Measurements from ENCODE around the gene SELENOK. TPM values are rescaled to one million over a fixed set of nuclear protein-coding genes. Genes with fewer than 3 reads are reported as not detected.

The SELENOK gene
- total RNA-seq, 5 donors from 2014 or later (not counting 1 experiment from before 2014, with no cell fraction given), result 32.8 to 91.8 (median 44.4) TPM

- H3K4me1 ChIP-seq (ENCODE audit: control insufficient read depth in 1 of 2, extremely low read depth in 1 of 2, insufficient read depth in 2 of 2, low read length in 2 of 2), result no peaks in the 10 kb centered on the region
- CTCF ChIA-PET, result no interaction called here
- Mint-ChIP-seq H3K4me1 (no peaks in the 10 kb centered on the region), H3K9me3 (peaks cover 0 to 3% (median 2%) of the 10 kb centered on the region in 3 donors), H3K4me3 (no peak overlapping the region), H3K27ac (no peak overlapping the region), H3K27me3 (peaks cover 32 to 34% of the 10 kb centered on the region in 2 donors), H3K36me3 (no peaks in the 10 kb centered on the region)
- ATAC-seq (replicated peaks in 1 of 4) (no peak), DNase-seq (no peak)
- POLR2A ChIA-PET, result no interaction called here
- no CpG with 5 or more reads among the region's 5 CpGs for WGBS (ENCODE audit: insufficient coverage)
- H3K4me3 ChIP-seq (ENCODE audit: control insufficient read depth in 1 of 2, extremely low read depth in 1 of 2, low read length in 1 of 2), result no peak overlapping the region
- H3K36me3 ChIP-seq (ENCODE audit: control insufficient read depth in 2 of 2, extremely low read depth in 1 of 2, insufficient read depth in 1 of 2, low read length in 1 of 2), result no peaks in the 10 kb centered on the region
- no peak overlapping the region for H3K27ac ChIP-seq (ENCODE audit: low read length)
- H3K9me3 ChIP-seq, result no peaks in the 10 kb centered on the region
- H3K27me3 ChIP-seq (replicated peaks in 1 of 2; ENCODE audit: control insufficient read depth in 2 of 2, extremely low read depth in 1 of 2, insufficient read depth in 2 of 2, low read length in 1 of 2), result peaks cover 2 to 6% of the 10 kb centered on the region in 2 experiments
Measured at GRCh38 chr3:53902711-53903110, 11.1 kb upstream of the SELENOK start.

- ChIA-PET CTCF (interaction anchor here in 1 of 2 donors (0.5 kb wide), 1 partner anchor 564 kb away, joined by 3 read pairs; no protein-coding TSS in a partner anchor), POLR2A (no interaction called here)
- 44% methylated on average over 1 of the region's 1 CpG for WGBS (ENCODE audit: insufficient coverage)
- ATAC-seq (replicated peaks in 1 of 4) (no peak), DNase-seq (no peak)
- no peak overlapping the region for H3K4me3 Mint-ChIP-seq
- H3K36me3 Mint-ChIP-seq, result no peaks in the 10 kb centered on the region
- no peaks in the 10 kb centered on the region for H3K4me1 Mint-ChIP-seq
- H3K9me3 ChIP-seq, result no peaks in the 10 kb centered on the region
- no peak overlapping the region for H3K4me3 ChIP-seq (ENCODE audit: control insufficient read depth in 1 of 2, extremely low read depth in 1 of 2, low read length in 1 of 2)
- H3K36me3 ChIP-seq (ENCODE audit: control insufficient read depth in 2 of 2, extremely low read depth in 1 of 2, insufficient read depth in 1 of 2, low read length in 1 of 2), result no peaks in the 10 kb centered on the region
- H3K27ac ChIP-seq (ENCODE audit: low read length), result no peak overlapping the region
- H3K27me3 Mint-ChIP-seq, result peaks cover 34 to 39% of the 10 kb centered on the region in 2 donors
- peaks cover 0 to 3% (median 2%) of the 10 kb centered on the region in 3 donors for H3K9me3 Mint-ChIP-seq
- no peaks in the 10 kb centered on the region for H3K4me1 ChIP-seq (ENCODE audit: control insufficient read depth in 1 of 2, extremely low read depth in 1 of 2, insufficient read depth in 2 of 2, low read length in 2 of 2)
- peaks cover 2 to 8% of the 10 kb centered on the region in 2 experiments for H3K27me3 ChIP-seq (replicated peaks in 1 of 2; ENCODE audit: control insufficient read depth in 2 of 2, extremely low read depth in 1 of 2, insufficient read depth in 2 of 2, low read length in 1 of 2)
- no peak overlapping the region for H3K27ac Mint-ChIP-seq
Measured at GRCh38 chr3:53902067-53902466, 10.4 kb upstream of the SELENOK start.

- CTCF ChIA-PET, result no interaction called here
- H3K9me3 Mint-ChIP-seq, result no peaks in the 10 kb centered on the region
- no peak for ATAC-seq (replicated peaks in 1 of 4)
- Histone ChIP-seq H3K27me3 (replicated peaks in 1 of 2; ENCODE audit: control insufficient read depth in 2 of 2, extremely low read depth in 1 of 2, insufficient read depth in 2 of 2, low read length in 1 of 2) (peaks cover 2 to 7% of the 10 kb centered on the region in 2 experiments), H3K9me3 (no peaks in the 10 kb centered on the region), H3K4me3 (ENCODE audit: control insufficient read depth in 1 of 2, extremely low read depth in 1 of 2, low read length in 1 of 2) (no peak overlapping the region), H3K36me3 (ENCODE audit: control insufficient read depth in 2 of 2, extremely low read depth in 1 of 2, insufficient read depth in 1 of 2, low read length in 1 of 2) (no peaks in the 10 kb centered on the region), H3K27ac (ENCODE audit: low read length) (no peak overlapping the region), H3K4me1 (ENCODE audit: control insufficient read depth in 1 of 2, extremely low read depth in 1 of 2, insufficient read depth in 2 of 2, low read length in 2 of 2) (no peaks in the 10 kb centered on the region)
- no peak overlapping the region for H3K27ac Mint-ChIP-seq
- H3K27me3 Mint-ChIP-seq, result peaks cover 25 to 29% of the 10 kb centered on the region in 2 donors
- H3K4me1 Mint-ChIP-seq, result no peaks in the 10 kb centered on the region
- no peaks in the 10 kb centered on the region for H3K36me3 Mint-ChIP-seq
- DNase-seq, result no peak
- no CpG with 5 or more reads among the region's 2 CpGs for WGBS (ENCODE audit: insufficient coverage)
- POLR2A ChIA-PET, result interaction anchor here in 1 of 2 donors (0.6 kb wide), 2 partner anchors 9 to 20 kb away, joined by 3 read pairs; no protein-coding TSS in a partner anchor
- no peak overlapping the region for H3K4me3 Mint-ChIP-seq
Measured at GRCh38 chr3:53900666-53901331, 9.1 kb upstream of the SELENOK start.

GRCh38 chr3:53899750-53900149 lies 8.1 kb upstream of the SELENOK start:
- Histone ChIP-seq H3K27ac (ENCODE audit: low read length) (no peak overlapping the region), H3K9me3 (no peaks in the 10 kb centered on the region), H3K27me3 (replicated peaks in 1 of 2; ENCODE audit: control insufficient read depth in 2 of 2, extremely low read depth in 1 of 2, insufficient read depth in 2 of 2, low read length in 1 of 2) (peaks cover 2 to 5% of the 10 kb centered on the region in 2 experiments), H3K4me1 (ENCODE audit: control insufficient read depth in 1 of 2, extremely low read depth in 1 of 2, insufficient read depth in 2 of 2, low read length in 2 of 2) (no peaks in the 10 kb centered on the region), H3K4me3 (ENCODE audit: control insufficient read depth in 1 of 2, extremely low read depth in 1 of 2, low read length in 1 of 2) (no peak overlapping the region), H3K36me3 (ENCODE audit: control insufficient read depth in 2 of 2, extremely low read depth in 1 of 2, insufficient read depth in 1 of 2, low read length in 1 of 2) (no peaks in the 10 kb centered on the region)
- no peaks in the 10 kb centered on the region for H3K4me1 Mint-ChIP-seq
- ChIA-PET POLR2A (no interaction called here), CTCF (interaction anchor here in 1 of 2 donors (0.6 kb wide), 1 partner anchor 1116 kb away, joined by 3 read pairs; no protein-coding TSS in a partner anchor)
- H3K9me3 Mint-ChIP-seq, result no peaks in the 10 kb centered on the region
- DNase-seq (no peak), ATAC-seq (replicated peaks in 1 of 4) (no peak)
- no peak overlapping the region for H3K27ac Mint-ChIP-seq
- no peaks in the 10 kb centered on the region for H3K36me3 Mint-ChIP-seq
- H3K27me3 Mint-ChIP-seq, result peaks cover 19 to 22% of the 10 kb centered on the region in 2 donors
- no CpG with 5 or more reads among the region's 2 CpGs for WGBS (ENCODE audit: insufficient coverage)
- H3K4me3 Mint-ChIP-seq, result no peak overlapping the region

GRCh38 chr3:53892286-53892637 lies 603 bp upstream of the SELENOK start:
- H3K9me3 Mint-ChIP-seq, result peaks cover 0 to 7% (median 4%) of the 10 kb centered on the region in 3 donors
- Histone ChIP-seq H3K27ac (ENCODE audit: low read length) (peak overlapping the region; percentile 94), H3K36me3 (ENCODE audit: control insufficient read depth in 2 of 2, extremely low read depth in 1 of 2, insufficient read depth in 1 of 2, low read length in 1 of 2) (no peaks in the 10 kb centered on the region), H3K4me3 (ENCODE audit: control insufficient read depth in 1 of 2, extremely low read depth in 1 of 2, low read length in 1 of 2) (peak overlapping the region; percentile 88 to 97), H3K4me1 (ENCODE audit: control insufficient read depth in 1 of 2, extremely low read depth in 1 of 2, insufficient read depth in 2 of 2, low read length in 2 of 2) (peaks cover 16 to 28% of the 10 kb centered on the region in 2 experiments), H3K9me3 (no peaks in the 10 kb centered on the region), H3K27me3 (replicated peaks in 1 of 2; ENCODE audit: control insufficient read depth in 2 of 2, extremely low read depth in 1 of 2, insufficient read depth in 2 of 2, low read length in 1 of 2) (no peaks in the 10 kb centered on the region)
- peaks cover 11 to 13% of the 10 kb centered on the region in 2 donors for H3K27me3 Mint-ChIP-seq
- POLR2A ChIA-PET, result interaction anchor here in 1 of 2 donors (0.6 to 2.0 kb wide), 2 partner anchors 9 to 11 kb away, joined by 3 to 7 read pairs; no protein-coding TSS in a partner anchor
- CTCF ChIA-PET, result interaction anchor here in 1 of 2 donors (2.6 kb wide), 1 partner anchor 12 kb away, joined by 14 read pairs; the partner anchor contains the start of gene ACTR8
- peaks cover 46 to 58% (median 49%) of the 10 kb centered on the region in 3 donors for H3K4me1 Mint-ChIP-seq
- ATAC-seq (replicated peaks in 1 of 4), result no peak
- H3K36me3 Mint-ChIP-seq, result peaks cover 19% of the 10 kb centered on the region
- peak overlapping the region; percentile 89 to 96 (median 96) for H3K4me3 Mint-ChIP-seq
- WGBS (ENCODE audit: insufficient coverage), result 86% methylated on average over 4 of the region's 4 CpGs
- H3K27ac Mint-ChIP-seq, result peak overlapping the region; percentile 97 to 99
- no peak for DNase-seq

- peaks cover 7% of the 10 kb centered on the region in 2 donors for H3K27me3 Mint-ChIP-seq
- 3% methylated on average over 15 of the region's 21 CpGs for WGBS (ENCODE audit: insufficient coverage)
- DNase-seq, result peak in 34 of 35 experiments; percentile 13 to 83 (median 68)
Measured at GRCh38 chr3:53890726-53891475, 758 bp downstream of the SELENOK start.

More at GRCh38 chr3:53890726-53891475, 758 bp downstream of the SELENOK start:
- ChIA-PET POLR2A (interaction anchor here in 1 of 2 donors (0.5 to 2.0 kb wide), 5 partner anchors 9 to 546 kb away, joined by 3 to 7 read pairs (median 3); no protein-coding TSS in a partner anchor), CTCF (interaction anchor here in 1 of 2 donors (0.6 to 2.6 kb wide), 2 partner anchors 10 to 75 kb away, joined by 3 to 14 read pairs; partner anchors contain the start of gene ACTR8)
- peaks cover 20 to 36% of the 10 kb centered on the region in 2 experiments for H3K4me1 ChIP-seq (ENCODE audit: control insufficient read depth in 1 of 2, extremely low read depth in 1 of 2, insufficient read depth in 2 of 2, low read length in 2 of 2)
- peaks cover 0 to 5% of the 10 kb centered on the region in 2 donors for H3K36me3 ChIP-seq (ENCODE audit: control insufficient read depth in 2 of 2, extremely low read depth in 1 of 2, insufficient read depth in 1 of 2, low read length in 1 of 2)
- Mint-ChIP-seq H3K4me1 (peaks cover 52 to 64% (median 55%) of the 10 kb centered on the region in 3 donors), H3K4me3 (peak overlapping the region; percentile 89 to 96 (median 96)), H3K36me3 (peaks cover 25% of the 10 kb centered on the region), H3K27ac (peak overlapping the region; percentile 97 to 99), H3K9me3 (peaks cover 0 to 7% (median 4%) of the 10 kb centered on the region in 3 donors)
- H3K27me3 ChIP-seq (replicated peaks in 1 of 2; ENCODE audit: control insufficient read depth in 2 of 2, extremely low read depth in 1 of 2, insufficient read depth in 2 of 2, low read length in 1 of 2), result no peaks in the 10 kb centered on the region
- no peaks in the 10 kb centered on the region for H3K9me3 ChIP-seq
- peak overlapping the region; percentile 94 for H3K27ac ChIP-seq (ENCODE audit: low read length)
- ATAC-seq (replicated peaks in 1 of 4), result peak; percentile 10 to 58 (median 17)
- H3K4me3 ChIP-seq (ENCODE audit: control insufficient read depth in 1 of 2, extremely low read depth in 1 of 2, low read length in 1 of 2), result peak overlapping the region; percentile 88 to 97

All from T-cell (primary cell).